GM23338 (cell line): ENCODE data around the gene SORBS1. TPM values are rescaled to one million over a fixed set of nuclear protein-coding genes. Genes with fewer than 3 reads are reported as not detected.

Experiments
- ATAC-seq: fragments of 200-7000 bp; cut with Tn5 transposase; 3 replicates; pipeline ENCODE4 v1.9.1; 2020
- DNase-seq: peaks from one replicate; pipeline ENCODE4 v3.0.0-alpha.2; 2015; ENCODE audit warnings: low spot score
- H2AFZ ChIP-seq: fragments of 200-600 bp; sonication (generic); 2 replicates; pipeline ENCODE4 v1.8.0; 2016; ENCODE audit warnings: antibody characterized with exemption, mild to moderate bottlenecking, moderate library complexity
- H3F3A ChIP-seq: fragments of 200-600 bp; sonication (generic); replicated peaks from 2 replicates; pipeline ENCODE4 v1.8.0; 2017; ENCODE audit warnings: antibody characterized with exemption, mixed run types, low read depth
- H3K27ac ChIP-seq: fragments of 200-600 bp; sonication (generic); 2 replicates; pipeline ENCODE4 v1.6.1; 2016; ENCODE audit warnings: low read depth
- H3K27me3 ChIP-seq: fragments of 200-600 bp; sonication (generic); 2 replicates; pipeline ENCODE4 v1.8.0; 2016; ENCODE audit warnings: mild to moderate bottlenecking, mixed run types, moderate library complexity; ENCODE audit not compliant: insufficient read depth
- H3K36me3 ChIP-seq: fragments of 200-600 bp; sonication (generic); 2 replicates; pipeline ENCODE4 v1.8.0; 2016; ENCODE audit warnings: mild to moderate bottlenecking; ENCODE audit not compliant: insufficient read depth
- H3K4me1 ChIP-seq: fragments of 200-600 bp; sonication (generic); 2 replicates; pipeline ENCODE4 v1.8.0; 2016; ENCODE audit warnings: mild to moderate bottlenecking, moderate library complexity; ENCODE audit not compliant: insufficient read depth
- H3K4me2 ChIP-seq: fragments of 200-600 bp; sonication (generic); 2 replicates; pipeline ENCODE4 v1.7.1; 2017; ENCODE audit warnings: mixed run types
- H3K4me3 ChIP-seq: fragments of 200-600 bp; sonication (generic); 2 replicates; pipeline ENCODE4 v1.6.1; 2016; ENCODE audit warnings: mixed run types
- H3K79me2 ChIP-seq: fragments of 200-600 bp; sonication (generic); replicated peaks from 2 replicates; pipeline ENCODE4 v1.8.0; 2017; ENCODE audit warnings: mild to moderate bottlenecking; ENCODE audit not compliant: insufficient read depth
- H3K9me2 ChIP-seq: fragments of 200-600 bp; sonication (generic); 2 replicates; pipeline ENCODE4 v1.8.0; 2017; ENCODE audit not compliant: insufficient read depth
- H4K20me1 ChIP-seq: fragments of 200-600 bp; sonication (generic); replicated peaks from 2 replicates; pipeline ENCODE4 v1.8.0; 2017; ENCODE audit warnings: mild to moderate bottlenecking; ENCODE audit not compliant: insufficient read depth
- H3K27ac Mint-ChIP-seq: 2 replicates; pipeline ENCODE4 v1.8.0; 2020; ENCODE audit warnings: inconsistent platforms, mild to moderate bottlenecking, moderate library complexity, mixed read lengths
- H3K27me3 Mint-ChIP-seq: 3 replicates; pipeline ENCODE4 v1.8.0; 2022; ENCODE audit warnings: low read depth, mild to moderate bottlenecking, moderate library complexity, mixed read lengths, inconsistent platforms; ENCODE audit not compliant: insufficient read depth, poor library complexity
- H3K36me3 Mint-ChIP-seq: 3 replicates; pipeline ENCODE4 v1.8.0; 2021; ENCODE audit warnings: low read depth, mild to moderate bottlenecking, inconsistent platforms, moderate library complexity, mixed read lengths
- H3K4me1 Mint-ChIP-seq: 3 replicates; pipeline ENCODE4 v1.8.0; 2020; ENCODE audit warnings: mild to moderate bottlenecking, inconsistent platforms, mixed read lengths
- H3K4me3 Mint-ChIP-seq: 3 replicates; pipeline ENCODE4 v1.8.0; 2021; ENCODE audit warnings: moderate library complexity, mild to moderate bottlenecking, inconsistent platforms, mixed read lengths
- H3K9me3 Mint-ChIP-seq: 3 replicates; pipeline ENCODE4 v1.8.0; 2020; ENCODE audit warnings: moderate library complexity, mild to moderate bottlenecking, inconsistent platforms, mixed read lengths
- CREB1 ChIP-seq: fragments of 250-450 bp; sonication (Bioruptor Pico); IDR thresholded peaks from 2 replicates; pipeline ENCODE4 v1.5.0; 2020; ENCODE audit warnings: low read depth, mild to moderate bottlenecking, moderate library complexity
- EZH2 ChIP-seq: fragments of 200-600 bp; sonication (generic); IDR thresholded peaks from one replicate; pipeline ENCODE4 v1.8.0; 2017; ENCODE audit warnings: antibody characterized with exemption, mild to moderate bottlenecking, low read depth; ENCODE audit not compliant: unreplicated experiment
- EZH2phosphoT487 ChIP-seq: fragments of 200-600 bp; sonication (generic); IDR thresholded peaks from one replicate; pipeline ENCODE4 v1.8.1; 2018; ENCODE audit warnings: antibody characterized with exemption; ENCODE audit not compliant: unreplicated experiment
- JUNB ChIP-seq: IDR thresholded peaks from one replicate; pipeline ENCODE4 v1.6.1; 2016; ENCODE audit warnings: antibody characterized with exemption; ENCODE audit not compliant: unreplicated experiment
- NANOG ChIP-seq: IDR thresholded peaks from 2 replicates; pipeline ENCODE4 v1.6.1; 2016; ENCODE audit warnings: antibody characterized with exemption, borderline replicate concordance
- POLR2AphosphoS5 ChIP-seq: IDR thresholded peaks from 2 replicates; pipeline ENCODE4 v1.6.1; 2016; ENCODE audit warnings: antibody characterized with exemption, low read depth
- ZNF114 ChIP-seq: fragments of 250-450 bp; sonication (Bioruptor Pico); IDR thresholded peaks from 2 replicates; pipeline ENCODE4 v1.5.0; 2020; ENCODE audit warnings: mild to moderate bottlenecking, moderate library complexity
- ZNF331 ChIP-seq: fragments of 250-450 bp; sonication (Bioruptor Pico); IDR thresholded peaks from 2 replicates; pipeline ENCODE4 v1.5.0; 2020; ENCODE audit warnings: low read depth, mild to moderate bottlenecking, moderate library complexity
- polyA plus RNA-seq: library from polyadenylated mRNA; unstranded; fragments of >200 nt; fragmentation: Nextera tagmentation; extraction: Ambion mirVana; gene quantifications from 2 replicates; pipeline ENCODE4 v1.2.1, GENCODE V29; 2016
- total RNA-seq: library from RNA; depleted of rRNA; stranded (reverse); fragments of >200 nt; shearing (Covaris generic); gene quantifications from 2 replicates; pipeline ENCODE4 v1.2.3, GENCODE V29; 2014
- TF ChIP-seq, protein P1 (sequence below), 2 experiments: fragments of 200-600 bp in 1 of 2; sonication (generic) in 1 of 2; conservative IDR thresholded peaks; 2 replicates each; pipeline versions ENCODE4 v1.5.1 to v1.6.1; 2016 to 2017; ENCODE audit warnings: antibody characterized with exemption in 2 of 2, low read depth in 2 of 2, mild to moderate bottlenecking in 2 of 2, moderate library complexity in 1 of 2
- TF ChIP-seq, protein P2 (sequence below): IDR thresholded peaks from one replicate; pipeline ENCODE4 v1.6.1; 2018; ENCODE audit warnings: antibody characterized with exemption; ENCODE audit not compliant: unreplicated experiment
- TF ChIP-seq, protein P3 (sequence below): IDR thresholded peaks from 2 replicates; pipeline ENCODE4 v1.6.1; 2016; ENCODE audit warnings: antibody characterized with exemption

The SORBS1 gene
- total and polyA plus RNA-seq, 2 experiments from 2014 or later: 47.7 to 51.5 TPM

DNA sequence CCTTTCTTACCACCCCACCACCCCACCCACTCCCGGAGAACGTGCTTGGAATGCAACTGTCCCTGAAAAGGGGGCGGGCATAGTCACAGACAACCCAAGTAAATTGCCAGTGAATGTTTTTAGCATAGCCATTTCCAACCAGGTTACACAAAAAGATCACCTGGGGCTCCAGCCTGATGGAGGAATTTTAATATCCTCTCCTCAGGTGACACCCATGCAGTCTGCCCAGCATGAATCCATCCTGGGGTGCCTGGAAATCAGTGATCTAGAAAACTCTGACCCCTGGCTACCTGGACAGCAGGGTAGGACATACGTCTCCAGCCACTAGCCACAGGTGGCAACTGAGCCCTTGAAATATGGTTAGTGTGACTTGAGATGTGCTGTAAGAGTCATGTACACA is 61.1 kb downstream of the SORBS1 start (continued):
- TF ChIP-seq EZH2phosphoT487 (no peak), NANOG (no peak), ZNF331 (CRISPR knock-in tag) (no peak), CREB1 (CRISPR knock-in tag) (no peak), POLR2AphosphoS5 (no peak)
- TF ChIP-seq, protein P1, sequence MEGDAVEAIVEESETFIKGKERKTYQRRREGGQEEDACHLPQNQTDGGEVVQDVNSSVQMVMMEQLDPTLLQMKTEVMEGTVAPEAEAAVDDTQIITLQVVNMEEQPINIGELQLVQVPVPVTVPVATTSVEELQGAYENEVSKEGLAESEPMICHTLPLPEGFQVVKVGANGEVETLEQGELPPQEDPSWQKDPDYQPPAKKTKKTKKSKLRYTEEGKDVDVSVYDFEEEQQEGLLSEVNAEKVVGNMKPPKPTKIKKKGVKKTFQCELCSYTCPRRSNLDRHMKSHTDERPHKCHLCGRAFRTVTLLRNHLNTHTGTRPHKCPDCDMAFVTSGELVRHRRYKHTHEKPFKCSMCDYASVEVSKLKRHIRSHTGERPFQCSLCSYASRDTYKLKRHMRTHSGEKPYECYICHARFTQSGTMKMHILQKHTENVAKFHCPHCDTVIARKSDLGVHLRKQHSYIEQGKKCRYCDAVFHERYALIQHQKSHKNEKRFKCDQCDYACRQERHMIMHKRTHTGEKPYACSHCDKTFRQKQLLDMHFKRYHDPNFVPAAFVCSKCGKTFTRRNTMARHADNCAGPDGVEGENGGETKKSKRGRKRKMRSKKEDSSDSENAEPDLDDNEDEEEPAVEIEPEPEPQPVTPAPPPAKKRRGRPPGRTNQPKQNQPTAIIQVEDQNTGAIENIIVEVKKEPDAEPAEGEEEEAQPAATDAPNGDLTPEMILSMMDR (conservative IDR thresholded peaks at IDR 0.05; ENCODE audit: low read depth in 2 of 2): no peak
- TF ChIP-seq, protein P2, sequence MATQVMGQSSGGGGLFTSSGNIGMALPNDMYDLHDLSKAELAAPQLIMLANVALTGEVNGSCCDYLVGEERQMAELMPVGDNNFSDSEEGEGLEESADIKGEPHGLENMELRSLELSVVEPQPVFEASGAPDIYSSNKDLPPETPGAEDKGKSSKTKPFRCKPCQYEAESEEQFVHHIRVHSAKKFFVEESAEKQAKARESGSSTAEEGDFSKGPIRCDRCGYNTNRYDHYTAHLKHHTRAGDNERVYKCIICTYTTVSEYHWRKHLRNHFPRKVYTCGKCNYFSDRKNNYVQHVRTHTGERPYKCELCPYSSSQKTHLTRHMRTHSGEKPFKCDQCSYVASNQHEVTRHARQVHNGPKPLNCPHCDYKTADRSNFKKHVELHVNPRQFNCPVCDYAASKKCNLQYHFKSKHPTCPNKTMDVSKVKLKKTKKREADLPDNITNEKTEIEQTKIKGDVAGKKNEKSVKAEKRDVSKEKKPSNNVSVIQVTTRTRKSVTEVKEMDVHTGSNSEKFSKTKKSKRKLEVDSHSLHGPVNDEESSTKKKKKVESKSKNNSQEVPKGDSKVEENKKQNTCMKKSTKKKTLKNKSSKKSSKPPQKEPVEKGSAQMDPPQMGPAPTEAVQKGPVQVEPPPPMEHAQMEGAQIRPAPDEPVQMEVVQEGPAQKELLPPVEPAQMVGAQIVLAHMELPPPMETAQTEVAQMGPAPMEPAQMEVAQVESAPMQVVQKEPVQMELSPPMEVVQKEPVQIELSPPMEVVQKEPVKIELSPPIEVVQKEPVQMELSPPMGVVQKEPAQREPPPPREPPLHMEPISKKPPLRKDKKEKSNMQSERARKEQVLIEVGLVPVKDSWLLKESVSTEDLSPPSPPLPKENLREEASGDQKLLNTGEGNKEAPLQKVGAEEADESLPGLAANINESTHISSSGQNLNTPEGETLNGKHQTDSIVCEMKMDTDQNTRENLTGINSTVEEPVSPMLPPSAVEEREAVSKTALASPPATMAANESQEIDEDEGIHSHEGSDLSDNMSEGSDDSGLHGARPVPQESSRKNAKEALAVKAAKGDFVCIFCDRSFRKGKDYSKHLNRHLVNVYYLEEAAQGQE: no peak
- TF ChIP-seq, protein P3, sequence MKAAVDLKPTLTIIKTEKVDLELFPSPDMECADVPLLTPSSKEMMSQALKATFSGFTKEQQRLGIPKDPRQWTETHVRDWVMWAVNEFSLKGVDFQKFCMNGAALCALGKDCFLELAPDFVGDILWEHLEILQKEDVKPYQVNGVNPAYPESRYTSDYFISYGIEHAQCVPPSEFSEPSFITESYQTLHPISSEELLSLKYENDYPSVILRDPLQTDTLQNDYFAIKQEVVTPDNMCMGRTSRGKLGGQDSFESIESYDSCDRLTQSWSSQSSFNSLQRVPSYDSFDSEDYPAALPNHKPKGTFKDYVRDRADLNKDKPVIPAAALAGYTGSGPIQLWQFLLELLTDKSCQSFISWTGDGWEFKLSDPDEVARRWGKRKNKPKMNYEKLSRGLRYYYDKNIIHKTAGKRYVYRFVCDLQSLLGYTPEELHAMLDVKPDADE: no peak

DNA sequence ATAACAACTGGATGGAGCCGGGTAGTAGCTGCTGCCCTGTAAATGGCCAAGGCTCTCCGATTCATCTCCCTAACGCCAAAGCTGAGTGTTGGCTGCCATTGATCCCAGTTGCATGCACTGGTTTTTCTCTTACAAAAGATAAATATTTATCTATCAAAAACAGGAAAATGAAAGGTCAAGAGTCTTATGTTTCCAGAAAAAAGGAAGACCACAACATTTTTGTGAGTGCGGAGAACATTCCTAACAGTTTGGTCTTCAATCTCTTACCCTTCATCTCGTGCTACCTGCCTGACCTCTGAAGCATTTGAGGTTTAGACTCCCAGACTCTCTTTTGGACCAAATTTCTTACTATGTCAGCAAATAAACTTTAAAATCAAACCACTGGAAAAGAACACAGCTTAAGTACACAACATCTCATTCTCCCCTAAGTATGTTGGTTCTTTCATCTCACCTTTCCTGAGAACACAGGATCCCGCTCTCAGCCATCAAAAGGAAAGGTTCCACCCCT is 61.6 kb downstream of the SORBS1 start:
- Histone ChIP-seq H3K36me3 (no peaks in the 10 kb centered on the region), H3K4me1 (peaks cover 28% of the 10 kb centered on the region), H3K27ac (peak overlapping the region; percentile 48; the same call in 1 of the 2 replicates), H3K9me2 (0 out of 2 replicates have a peak, but pooled peaks cover 3% of the 10 kb centered on the region), H3K4me2 (peak overlapping the region; percentile 59), H3K4me3 (no peak overlapping the region), H3K79me2 (peaks cover 81% of the 10 kb centered on the region), H4K20me1 (no peaks in the 10 kb centered on the region), H2AFZ (no peak overlapping the region), H3K27me3 (no peaks in the 10 kb centered on the region), H3F3A (no peaks in the 10 kb centered on the region)
- no peaks in the 10 kb centered on the region for H3K36me3 Mint-ChIP-seq
- H3K27ac Mint-ChIP-seq: peak overlapping the region; percentile 2; the same call in 1 of the 2 replicates
- ATAC-seq: no peak; the same call in 2 of the 3 replicates
- no peak overlapping the region for H3K4me3 Mint-ChIP-seq
- peaks cover 2% of the 10 kb centered on the region for H3K27me3 Mint-ChIP-seq
- H3K9me3 Mint-ChIP-seq: no peaks in the 10 kb centered on the region
- no peak for DNase-seq
- H3K4me1 Mint-ChIP-seq: peaks cover 42% of the 10 kb centered on the region
- TF ChIP-seq EZH2: no peak
- TF ChIP-seq, protein P3: no peak
- TF ChIP-seq JUNB: no peak
- TF ChIP-seq, protein P1 (conservative IDR thresholded peaks at IDR 0.05; ENCODE audit: low read depth in 2 of 2): no peak
- no peak for TF ChIP-seq ZNF114 (CRISPR knock-in tag)
